ENCODE results near the gene PTPRM.

DNA sequence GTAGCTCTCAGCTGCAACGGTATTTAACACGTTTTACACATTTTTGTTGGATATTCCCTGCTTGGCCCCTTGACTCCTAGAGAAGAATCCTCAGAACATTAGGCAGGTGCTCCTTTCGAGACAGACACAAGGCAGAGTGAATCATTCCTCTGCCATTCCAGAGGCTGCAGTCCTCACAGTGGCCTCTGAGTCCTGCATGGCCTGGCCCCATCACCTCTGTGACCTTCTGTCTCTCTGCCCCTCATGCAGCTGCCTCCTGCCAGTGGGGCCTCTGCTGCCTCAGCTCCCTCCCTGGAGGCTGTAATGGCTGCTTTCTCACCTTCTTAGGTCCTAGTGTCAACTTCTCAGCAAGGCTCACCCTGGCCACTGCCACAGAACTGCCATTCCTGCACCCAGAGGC is 101.3 kb downstream of the PTPRM start:
- TF ChIP-seq POLR2A (IDR thresholded peaks at IDR 0.05; ENCODE audit: borderline replicate concordance, extremely low read depth, insufficient read depth, insufficient read length) (no peak), EZH2 (IDR thresholded peaks at IDR 0.05) (no peak), JUND (IDR thresholded peaks at IDR 0.05) (no peak), POLR2AphosphoS5 (IDR thresholded peaks at IDR 0.05; ENCODE audit: low read depth, low read length) (no peak), SRF (IDR thresholded peaks at IDR 0.05; ENCODE audit: low read depth) (no peak), CEBPB (IDR thresholded peaks at IDR 0.05; ENCODE audit: low read depth) (no peak)
- TF ChIP-seq, protein P1, sequence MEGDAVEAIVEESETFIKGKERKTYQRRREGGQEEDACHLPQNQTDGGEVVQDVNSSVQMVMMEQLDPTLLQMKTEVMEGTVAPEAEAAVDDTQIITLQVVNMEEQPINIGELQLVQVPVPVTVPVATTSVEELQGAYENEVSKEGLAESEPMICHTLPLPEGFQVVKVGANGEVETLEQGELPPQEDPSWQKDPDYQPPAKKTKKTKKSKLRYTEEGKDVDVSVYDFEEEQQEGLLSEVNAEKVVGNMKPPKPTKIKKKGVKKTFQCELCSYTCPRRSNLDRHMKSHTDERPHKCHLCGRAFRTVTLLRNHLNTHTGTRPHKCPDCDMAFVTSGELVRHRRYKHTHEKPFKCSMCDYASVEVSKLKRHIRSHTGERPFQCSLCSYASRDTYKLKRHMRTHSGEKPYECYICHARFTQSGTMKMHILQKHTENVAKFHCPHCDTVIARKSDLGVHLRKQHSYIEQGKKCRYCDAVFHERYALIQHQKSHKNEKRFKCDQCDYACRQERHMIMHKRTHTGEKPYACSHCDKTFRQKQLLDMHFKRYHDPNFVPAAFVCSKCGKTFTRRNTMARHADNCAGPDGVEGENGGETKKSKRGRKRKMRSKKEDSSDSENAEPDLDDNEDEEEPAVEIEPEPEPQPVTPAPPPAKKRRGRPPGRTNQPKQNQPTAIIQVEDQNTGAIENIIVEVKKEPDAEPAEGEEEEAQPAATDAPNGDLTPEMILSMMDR (IDR thresholded peaks at IDR 0.05 in 2 of 3, conservative IDR thresholded peaks at IDR 0.05 in 1 of 3; ENCODE audit: borderline replicate concordance in 1 of 3, insufficient read depth in 1 of 3, low read depth in 2 of 3, low read length in 2 of 3): no peak
- TF ChIP-seq, protein P2, sequence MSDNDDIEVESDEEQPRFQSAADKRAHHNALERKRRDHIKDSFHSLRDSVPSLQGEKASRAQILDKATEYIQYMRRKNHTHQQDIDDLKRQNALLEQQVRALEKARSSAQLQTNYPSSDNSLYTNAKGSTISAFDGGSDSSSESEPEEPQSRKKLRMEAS (IDR thresholded peaks at IDR 0.05): no peak

Measured in HCT116 (cell line).